ENCODE results near the gene HLA-DPA1.

The HLA-DPA1 gene

DNA sequence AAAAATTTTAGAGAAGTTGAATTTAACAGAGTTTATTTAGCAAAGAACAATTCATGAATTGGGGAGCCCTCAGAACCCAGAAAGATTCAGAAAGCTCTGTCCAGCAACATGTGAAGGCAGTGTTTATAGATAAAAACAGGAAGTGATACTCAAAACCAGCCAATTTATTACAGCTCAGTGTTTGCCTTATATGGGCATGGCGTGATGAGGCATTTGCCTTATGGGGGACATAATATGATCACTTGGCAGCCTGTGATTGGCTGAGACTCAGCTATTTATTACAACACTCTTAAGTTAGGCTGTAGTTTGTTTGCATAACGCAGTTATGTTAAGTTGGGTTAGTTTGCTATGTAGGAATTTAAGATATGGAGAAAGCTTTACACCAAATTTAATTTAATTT lies 11.5 kb downstream of the HLA-DPA1 start:
- DNase-seq = no peak

DNA sequence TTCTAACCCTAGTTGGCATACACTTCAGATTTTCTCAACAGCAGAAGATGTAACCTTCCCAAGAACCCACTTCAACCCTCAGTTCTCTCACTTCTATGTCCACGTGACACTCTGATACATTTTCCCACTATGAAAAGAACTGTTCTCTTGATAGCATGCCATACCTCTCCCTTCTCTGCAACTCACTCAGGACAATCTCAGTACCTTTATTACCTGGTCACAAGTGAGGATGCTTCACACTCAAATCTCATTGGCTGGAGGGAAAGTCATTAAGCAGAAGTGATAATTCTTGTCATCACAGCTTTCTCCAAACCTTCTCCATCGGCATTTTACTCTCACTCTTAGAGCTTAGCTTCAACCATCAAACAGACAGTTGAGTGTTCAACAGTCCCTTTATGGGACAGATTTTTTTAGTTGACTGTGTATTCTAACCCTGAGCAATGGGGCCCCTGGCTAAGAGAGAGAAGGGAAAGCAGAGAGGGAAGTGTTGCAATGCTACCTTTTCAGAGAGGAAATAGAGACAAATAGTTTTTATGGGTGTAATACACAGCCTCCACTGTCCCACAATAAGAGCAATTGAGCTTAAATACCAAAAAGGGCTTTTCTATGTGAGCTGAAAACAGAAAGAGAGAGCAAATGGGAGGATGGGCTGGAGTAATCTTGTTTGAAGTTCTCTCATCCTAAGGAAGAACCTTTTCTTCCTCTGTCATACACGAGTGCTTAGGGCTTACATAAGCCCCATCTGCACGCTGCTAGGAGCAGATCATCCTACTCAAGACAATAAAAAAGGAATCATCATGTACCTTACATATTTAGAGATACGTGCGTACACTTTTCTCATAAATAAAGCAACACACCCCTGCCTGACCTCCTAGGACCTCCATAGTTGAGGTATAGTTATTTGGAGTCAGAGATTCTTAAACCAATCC lies 16.0 kb downstream of the HLA-DPA1 start:
- no peak for DNase-seq

DNA sequence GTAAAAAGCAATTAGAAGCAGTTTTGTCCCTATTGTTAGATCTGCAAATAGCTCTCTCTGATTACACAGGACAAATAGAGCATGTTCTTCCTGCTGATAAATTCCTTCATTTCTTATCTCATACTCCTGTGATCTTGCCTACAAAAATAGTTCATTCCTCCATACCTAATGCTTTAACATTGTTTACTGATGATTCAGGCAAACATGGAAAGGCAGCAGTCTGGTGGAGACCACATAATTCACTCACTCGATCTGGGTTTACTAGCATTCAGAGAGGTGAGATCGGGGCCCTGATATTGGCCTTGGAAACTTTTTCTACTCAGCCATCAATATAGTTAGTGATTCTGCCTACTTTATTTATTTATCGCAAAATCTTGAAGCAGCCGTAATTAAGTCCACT lies 20.2 kb downstream of the HLA-DPA1 start:
- DNase-seq = no peak

DNA sequence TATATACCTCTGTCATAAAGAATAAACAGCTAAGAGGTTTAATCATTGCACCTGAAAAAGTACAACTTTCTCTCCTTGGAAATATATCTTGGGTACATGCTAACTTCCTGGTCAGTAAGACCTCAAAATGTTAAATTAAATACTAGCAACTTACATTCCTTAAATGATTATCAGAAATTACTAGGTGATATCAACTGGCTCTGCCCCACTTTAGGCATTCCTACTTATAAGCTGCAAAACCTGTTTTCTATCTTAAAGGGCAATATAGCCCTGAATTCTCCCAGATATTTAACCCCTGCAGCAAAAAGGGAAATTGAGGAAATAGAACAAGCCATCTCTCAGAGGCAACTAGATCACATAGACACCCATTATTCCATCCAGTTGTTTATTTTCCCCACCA lies 20.8 kb downstream of the HLA-DPA1 start:
- no peak for DNase-seq

DNA sequence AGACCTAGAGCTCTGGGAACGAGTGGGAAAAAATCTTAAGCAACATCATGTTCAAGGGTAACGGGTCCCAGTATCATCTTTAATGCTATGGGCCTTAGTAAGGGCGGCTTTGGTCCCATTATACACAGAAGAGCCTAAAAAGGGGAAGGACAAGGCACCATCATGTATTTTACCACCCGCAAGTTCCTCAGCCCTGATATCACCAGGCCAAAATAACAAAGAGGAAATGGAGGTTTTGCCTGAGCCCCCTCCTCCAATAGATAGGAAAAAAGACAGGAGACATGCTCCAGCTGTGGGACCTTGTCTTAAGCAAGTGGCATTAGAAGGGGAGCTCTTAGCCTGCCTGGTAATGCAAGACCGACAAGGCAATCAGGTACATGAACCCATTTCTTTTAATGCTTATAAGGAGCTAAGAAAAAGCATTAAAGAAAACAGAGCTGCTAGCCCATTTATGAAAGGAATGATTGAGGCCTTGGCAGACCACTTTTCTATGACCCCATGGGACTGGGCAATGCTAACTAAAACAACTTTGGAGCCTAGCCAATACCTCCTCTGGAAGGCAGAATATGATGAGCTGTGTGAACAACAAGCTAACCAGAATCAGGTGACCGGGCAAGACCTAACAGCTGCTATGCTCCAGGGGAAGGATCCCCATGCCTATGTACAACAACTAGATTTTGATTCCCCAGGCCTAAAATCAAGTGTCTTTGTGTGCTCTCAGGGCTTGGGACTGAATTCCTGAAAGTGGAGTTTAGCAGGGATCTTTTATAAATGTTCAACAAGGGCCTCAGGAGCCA lies 23.2 kb downstream of the HLA-DPA1 start:
- no peak for DNase-seq

DNA sequence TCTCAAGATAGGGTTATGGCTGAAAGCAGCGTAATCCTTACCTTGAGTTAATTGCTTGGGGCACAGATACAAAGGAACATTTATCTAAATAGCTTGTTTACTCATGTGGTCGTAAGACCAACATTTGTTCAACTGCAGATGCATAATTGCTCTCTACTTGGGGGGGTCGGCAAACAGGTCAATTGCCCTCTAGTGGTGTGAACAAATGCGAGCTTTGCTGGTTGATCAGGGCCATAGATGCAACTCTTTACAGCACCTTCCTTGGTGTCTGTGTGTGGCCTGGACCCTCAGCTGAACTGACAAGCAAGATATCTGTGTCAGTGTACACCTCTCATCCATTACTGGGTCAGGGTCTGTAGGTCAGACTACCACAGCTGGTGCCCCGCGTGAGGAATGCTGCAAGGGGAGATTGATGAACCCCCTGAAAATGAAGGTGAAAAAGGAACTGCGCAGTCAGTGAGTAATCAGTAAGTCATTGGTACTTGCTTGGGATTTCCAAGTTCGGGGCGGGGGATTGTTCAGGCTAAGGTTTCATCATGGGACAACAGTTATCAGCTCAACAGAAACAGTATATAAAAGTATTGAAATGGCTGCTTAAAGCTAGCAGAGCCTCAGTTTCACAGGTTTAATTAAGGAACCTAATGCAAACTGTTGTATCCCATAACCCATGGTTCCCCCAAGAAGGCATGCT lies 24.0 kb downstream of the HLA-DPA1 start:
- no peak for DNase-seq

DNA sequence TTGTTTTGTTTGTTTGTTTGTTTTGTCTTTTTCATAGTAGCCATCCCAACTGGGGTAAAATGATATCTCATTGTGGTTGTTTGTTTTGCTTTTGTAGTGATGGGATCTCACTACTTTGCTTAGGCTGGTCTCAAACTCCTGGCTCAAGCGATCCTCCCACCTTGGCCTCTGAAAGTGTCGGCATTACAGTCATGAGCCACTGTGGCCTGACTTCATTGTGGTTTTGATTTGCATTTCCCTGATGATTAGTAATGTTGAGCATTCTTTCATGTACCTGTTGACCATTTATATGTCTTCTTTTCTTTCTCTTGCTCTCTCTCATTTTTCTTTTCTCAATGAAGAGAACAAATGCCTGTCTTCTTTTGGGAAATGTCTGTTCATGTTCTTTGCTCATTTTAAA lies 33.3 kb downstream of the HLA-DPA1 start:
- DNase-seq = no peak

DNA sequence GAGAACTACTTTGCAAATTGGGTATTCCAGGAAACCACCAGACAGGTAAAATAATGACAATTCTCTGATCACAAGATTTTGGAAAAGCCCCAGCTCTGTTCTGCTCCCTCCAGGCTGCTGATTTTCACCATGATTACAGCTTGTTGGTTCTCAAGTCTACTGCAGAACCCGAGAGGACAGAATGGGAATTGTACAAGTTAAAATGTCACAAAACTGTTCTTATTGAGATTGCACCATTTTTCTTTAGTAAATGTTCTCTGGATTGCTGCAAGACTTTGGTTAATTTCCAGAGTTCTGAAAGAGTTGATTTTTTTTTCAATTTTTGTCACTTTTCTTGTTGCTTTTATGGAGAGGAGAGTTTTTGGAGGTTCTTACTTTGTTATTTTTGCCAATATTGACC lies 36.9 kb downstream of the HLA-DPA1 start:
- DNase-seq = no peak

DNA sequence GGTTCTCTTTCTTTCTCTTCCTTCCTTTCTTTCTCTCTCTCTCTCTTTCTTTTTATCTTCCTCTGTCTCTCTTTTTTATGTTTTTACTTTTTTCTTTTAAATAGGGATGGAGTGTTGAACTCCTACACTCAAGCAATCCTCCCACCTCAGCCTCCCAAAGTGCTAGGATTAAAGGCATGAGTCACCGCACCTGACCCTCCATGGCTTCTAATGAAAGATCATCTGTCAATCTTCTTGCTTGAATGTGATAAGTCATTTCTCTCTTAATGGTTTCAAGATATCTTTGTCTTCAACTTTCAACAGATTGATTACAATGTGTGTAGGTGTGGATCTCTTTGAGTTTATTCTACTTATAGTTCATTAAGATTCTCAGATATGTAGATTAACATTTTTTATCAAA lies 38.9 kb downstream of the HLA-DPA1 start:
- no peak for DNase-seq

DNA sequence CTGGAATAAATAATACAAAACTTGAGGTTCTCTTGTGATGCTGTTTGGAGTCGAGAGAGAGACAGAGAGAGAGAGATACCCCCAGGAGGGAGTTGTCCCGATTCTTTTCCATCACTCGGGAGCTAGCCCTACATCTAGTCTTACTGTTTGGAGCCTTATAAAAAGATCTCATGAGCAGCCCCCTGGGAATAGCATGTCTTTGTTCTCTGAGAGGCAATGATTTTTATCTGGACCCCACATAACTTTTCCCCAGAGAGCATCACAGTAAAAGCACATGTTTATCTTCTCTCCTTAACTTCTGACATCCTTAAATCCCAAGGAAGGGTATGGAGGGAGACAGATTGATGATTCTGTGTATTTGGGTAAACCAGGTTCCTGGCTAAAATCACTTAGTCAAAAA lies 43.2 kb downstream of the HLA-DPA1 start:
- DNase-seq = no peak

DNA sequence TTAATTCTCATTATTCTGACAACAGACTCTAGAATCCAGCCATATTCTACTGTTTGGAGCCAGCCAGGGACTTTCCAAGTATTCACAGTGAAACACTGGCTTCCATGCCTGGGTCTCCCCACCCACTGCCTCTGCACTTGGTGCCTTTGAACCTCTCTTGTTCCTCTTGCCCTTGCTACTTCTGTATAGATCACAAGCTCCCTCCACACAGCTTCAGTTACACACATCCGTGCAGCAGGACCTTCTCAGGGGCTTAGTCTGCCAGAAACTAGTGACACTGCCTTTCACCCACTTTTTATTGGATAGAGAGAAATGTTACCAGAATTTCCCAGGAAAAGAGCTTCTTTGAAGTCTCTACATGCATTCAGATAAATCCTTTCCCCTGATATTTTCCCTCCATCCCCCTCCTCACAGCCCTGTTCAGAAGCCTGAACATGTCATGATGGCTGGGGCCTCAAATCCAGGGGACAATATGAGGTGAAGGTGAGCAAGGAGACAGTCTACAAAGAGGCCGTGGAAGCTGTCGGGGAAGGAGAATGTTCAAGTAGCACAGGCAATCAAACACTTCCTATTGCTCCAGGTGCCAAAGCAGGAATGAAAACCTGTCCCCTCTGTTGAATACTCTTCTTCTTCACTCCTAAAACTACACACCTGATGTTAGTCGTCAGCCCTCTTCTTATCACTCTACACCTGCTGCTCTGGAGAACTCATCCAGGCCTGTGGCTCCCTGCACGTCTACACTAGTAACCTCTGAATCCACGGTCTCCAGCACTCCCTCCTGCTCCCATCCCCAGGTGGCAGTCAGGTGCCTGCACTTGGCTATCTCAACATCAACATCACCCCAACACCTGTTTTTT lies 43.9 kb downstream of the HLA-DPA1 start:
- DNase-seq = no peak

DNA sequence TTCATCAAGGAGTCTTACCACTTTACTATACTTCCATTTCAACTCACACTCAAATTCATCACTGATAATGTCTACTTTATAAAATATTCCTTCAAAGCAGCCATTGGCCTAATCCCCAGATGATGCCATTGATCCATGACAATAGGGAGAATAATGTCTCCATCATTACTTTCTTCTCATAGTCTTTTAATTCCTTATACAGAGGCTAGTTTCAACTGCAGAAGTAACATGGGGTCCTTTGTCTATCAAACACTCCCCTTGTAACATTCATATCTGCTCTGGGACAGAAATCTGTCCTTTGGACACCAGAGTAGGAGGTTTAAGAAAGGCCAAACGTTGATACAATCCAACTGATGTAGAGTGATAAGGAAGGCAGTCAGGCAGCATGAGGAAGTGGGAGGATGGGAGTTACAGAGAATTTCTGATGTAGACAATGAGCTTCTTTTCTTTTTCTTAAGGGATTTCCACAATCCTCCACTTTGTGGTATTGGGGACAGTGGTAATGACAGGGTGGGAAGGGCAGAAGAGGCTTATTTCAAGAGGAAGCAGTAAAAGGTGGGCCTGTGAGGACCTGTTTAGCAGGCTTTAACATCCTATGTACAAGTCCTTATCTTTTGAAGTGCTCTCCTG lies 45.1 kb downstream of the HLA-DPA1 start:
- DNase-seq = no peak

DNA sequence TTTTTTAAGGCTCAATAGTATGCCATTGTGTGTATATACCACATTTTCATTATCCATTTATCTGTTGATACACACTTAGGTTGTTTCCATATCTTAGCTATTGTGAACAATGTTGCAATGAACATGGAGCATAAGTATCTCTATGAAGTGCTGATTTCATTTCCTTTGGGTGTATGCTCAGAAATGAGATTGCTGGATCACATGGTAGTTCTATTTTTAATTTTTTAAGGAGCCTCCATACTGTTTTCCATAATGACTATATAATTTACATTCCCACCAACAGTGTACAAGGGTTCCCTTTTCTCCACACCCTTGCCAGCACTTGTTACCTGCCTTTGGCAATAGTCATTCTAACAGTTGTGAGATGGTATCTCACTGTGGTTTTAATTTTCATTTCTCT lies 48.9 kb downstream of the HLA-DPA1 start:
- DNase-seq = no peak

DNA sequence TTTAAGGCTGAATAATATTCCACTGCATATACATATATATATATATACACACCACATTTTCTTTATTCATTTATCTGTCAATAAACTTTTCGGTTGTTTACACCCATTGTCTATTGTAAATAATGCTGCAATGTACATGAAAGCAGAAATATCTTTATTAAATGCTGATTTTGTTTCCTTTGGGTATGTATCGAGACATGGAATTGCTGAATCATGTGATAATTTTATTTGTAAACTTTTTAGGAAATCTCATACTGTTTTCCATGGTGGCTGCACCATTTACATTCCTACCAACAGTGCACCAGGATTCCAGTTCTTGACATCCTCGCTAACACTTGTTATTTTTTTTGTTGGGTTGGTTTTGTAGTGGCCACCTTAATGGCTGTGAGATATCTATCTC lies 49.9 kb downstream of the HLA-DPA1 start:
- no peak for DNase-seq

DNA sequence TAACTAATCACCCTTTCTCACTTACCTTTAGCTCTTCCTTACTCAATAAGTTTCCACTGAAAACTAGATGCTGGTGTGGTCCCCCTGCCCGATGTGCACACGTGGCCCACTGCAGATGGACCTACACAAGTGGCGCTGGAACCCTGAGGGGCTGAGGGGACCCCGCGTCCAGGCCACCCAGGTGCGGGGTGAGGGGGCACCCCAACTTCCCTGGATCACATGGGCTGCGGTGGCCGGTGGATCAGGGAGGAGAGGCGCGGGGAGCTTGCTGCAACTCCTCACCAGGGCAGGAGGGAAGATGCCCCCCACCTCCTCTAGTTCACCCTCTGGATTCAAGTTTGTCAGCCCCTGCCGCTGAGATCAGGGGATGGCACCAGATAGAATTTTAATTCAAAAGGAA lies 51.5 kb downstream of the HLA-DPA1 start:
- DNase-seq = no peak

DNA sequence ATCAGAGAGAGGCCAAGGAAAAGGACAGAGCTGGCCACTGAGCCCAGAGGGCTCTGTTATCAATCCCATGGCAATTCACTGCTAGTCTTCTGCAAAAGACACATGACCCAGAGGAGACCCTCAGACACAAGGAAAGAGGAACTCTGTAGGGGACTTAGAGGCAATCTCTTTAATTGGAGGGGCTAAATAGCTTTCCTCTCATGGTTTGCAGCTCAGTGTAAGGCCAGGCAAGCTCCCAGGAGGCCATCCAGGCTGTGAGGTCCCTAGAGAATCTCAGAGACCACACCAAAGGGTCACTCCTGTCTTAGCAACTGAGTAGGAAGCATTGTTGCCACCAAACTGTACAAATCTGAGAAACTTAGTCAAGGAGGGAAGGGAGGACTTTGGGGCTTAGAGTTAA lies 54.1 kb downstream of the HLA-DPA1 start:
- no peak for DNase-seq

DNA sequence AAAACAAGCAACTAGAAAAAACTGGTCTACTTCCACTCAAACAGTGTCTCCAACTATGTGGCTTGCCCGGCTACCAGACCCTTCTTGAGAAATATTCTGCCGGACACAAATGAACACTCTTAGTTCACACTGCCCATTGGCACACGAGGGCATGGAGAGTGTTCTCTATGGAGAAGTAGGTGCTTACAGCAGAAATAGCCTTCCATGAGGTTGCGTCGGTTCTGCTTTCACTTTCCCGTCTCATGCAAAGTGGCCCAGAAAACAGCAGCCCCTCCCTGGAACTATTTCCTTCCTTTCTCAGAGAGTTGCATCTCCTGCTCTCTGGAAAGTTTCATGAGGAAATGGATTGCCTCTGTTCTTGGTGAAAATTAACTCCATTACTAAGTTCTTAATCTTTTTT lies 54.5 kb downstream of the HLA-DPA1 start:
- no peak for DNase-seq

DNA sequence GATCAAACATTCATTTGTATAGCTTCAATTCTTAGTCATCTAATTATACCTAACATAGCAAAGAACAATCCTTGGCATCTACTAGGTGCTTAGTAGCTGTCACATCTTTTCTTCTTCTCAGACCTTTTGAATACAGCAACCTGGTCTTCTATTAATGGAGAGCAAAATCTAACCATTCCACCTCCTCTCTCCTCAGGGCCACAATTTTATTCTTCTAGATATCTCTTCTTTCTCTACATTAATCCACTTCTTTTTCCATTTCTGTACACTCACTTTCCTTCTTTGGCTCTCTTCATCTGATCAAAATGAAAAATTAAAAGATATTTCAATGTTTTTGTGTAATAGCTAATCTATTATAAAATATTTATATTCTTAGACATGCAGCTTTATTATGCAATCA lies 55.0 kb downstream of the HLA-DPA1 start:
- no peak for DNase-seq

DNA sequence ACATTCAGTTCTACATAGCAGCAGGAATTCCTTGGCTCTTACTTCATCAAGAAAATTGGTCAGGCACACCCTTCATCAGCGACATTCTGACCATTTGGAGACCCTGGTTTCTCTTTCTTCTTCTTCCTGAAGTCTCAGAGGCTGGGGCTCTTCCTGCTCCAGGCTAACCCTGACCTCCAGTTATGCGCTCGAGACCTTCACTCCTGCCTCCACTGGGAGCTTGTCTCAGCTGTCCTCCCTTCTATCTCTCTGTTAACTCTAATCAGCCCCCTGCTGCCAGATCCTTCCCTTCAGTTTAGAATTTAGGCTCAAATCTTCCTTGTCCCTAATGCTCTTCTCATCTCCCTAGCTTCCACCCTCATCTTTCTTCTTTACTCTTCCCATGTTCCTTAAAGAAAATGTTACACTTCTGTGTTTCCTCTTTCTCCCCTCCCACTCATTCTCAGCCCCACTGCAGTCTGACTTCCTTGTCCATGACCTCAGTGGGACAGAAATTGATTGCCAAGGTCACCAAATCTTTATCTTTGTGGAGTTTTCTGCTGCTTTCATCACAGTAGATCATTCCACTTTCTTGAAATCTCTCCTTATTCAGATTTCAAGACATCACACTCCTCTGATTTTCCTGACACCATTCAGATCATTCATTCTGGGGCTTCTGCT lies 55.6 kb downstream of the HLA-DPA1 start:
- DNase-seq = no peak

DNA sequence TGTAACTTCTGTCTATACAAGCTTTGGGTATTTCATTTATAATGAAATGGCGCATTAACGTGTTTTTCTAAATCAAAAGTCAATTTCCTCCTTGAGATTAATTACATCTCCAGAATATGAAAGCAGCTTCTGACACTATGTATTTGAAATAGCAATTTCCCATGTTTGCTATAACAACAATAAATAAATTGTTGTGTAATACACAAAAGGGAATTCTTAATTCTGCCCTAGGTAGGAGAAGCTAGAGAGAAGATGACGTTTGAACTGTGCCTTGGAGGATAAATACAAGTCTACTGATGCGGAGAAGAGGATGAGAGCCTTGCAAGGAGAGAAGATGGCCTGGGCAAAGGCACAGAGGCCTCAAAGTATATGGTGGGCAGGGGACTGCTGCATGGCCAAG lies 56.4 kb downstream of the HLA-DPA1 start:
- no peak for DNase-seq

DNA sequence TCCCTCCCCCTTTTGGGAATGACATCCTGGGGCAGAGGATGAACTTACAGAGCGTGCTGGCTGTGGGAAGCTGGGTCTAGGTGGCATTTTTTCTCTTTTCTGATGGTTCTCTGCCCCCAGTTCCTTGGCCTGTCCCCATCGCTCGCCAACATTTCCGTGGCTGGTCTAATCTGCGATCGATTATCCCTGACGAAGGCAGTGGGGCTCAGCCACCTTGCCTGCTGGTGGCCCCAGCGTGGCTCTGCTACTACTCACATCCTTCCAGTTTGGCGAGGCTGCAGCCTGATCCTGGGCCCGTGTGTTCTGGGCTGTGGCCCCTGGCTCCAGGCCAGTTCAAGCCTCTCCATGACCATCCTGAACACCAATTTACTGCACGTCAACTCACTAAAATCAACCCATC lies 57.7 kb downstream of the HLA-DPA1 start:
- no peak for DNase-seq
